ENCODE results near the gene ZNF775. TPM values are rescaled to one million over a fixed set of nuclear protein-coding genes. Genes with fewer than 3 reads are reported as not detected.

The ZNF775 gene
- total and polyA plus RNA-seq, 2 of the 13 experiments (the other 11 are each of a cell fraction or from before 2014, with no cell fraction given): 3.1 to 3.2 TPM

- TF ChIP-seq RBAK (CRISPR knock-in tag; IDR thresholded peaks at IDR 0.05) (no peak), DZIP1 (CRISPR knock-in tag; IDR thresholded peaks at IDR 0.05) (0 out of 2 replicates have a peak, but pooled peaks have one; percentile 30), KDM5A (IDR thresholded peaks at IDR 0.05; ENCODE audit: borderline replicate concordance, low read length) (no peak), ZNF788 (CRISPR knock-in tag; IDR thresholded peaks at IDR 0.05; ENCODE audit: borderline replicate concordance) (peak; percentile 96), ZHX2 (IDR thresholded peaks at IDR 0.05; ENCODE audit: low read depth) (0 out of 2 replicates have a peak, but pooled peaks have one; percentile 31), ZHX2 (CRISPR knock-in tag; IDR thresholded peaks at IDR 0.05; ENCODE audit: borderline replicate concordance) (0 out of 2 replicates have a peak, but pooled peaks have one; percentile 54), ZNF543 (CRISPR knock-in tag; IDR thresholded peaks at IDR 0.05) (no peak), MLX (CRISPR knock-in tag; IDR thresholded peaks at IDR 0.05) (peak; percentile 79), PITX1 (CRISPR knock-in tag; IDR thresholded peaks at IDR 0.05) (peak; percentile 86; the same call in 1 of the 2 replicates), KLF9 (CRISPR knock-in tag; IDR thresholded peaks at IDR 0.05; ENCODE audit: low read depth) (peak; percentile 67; the same call in 1 of the 2 replicates), ZNF691 (CRISPR knock-in tag; IDR thresholded peaks at IDR 0.05; ENCODE audit: borderline replicate concordance, low read depth) (peak; percentile 96), ZNF331 (CRISPR knock-in tag; IDR thresholded peaks at IDR 0.05) (peak; percentile 98), ERF (CRISPR knock-in tag; IDR thresholded peaks at IDR 0.05) (peak; percentile 98), NAIF1 (CRISPR knock-in tag; IDR thresholded peaks at IDR 0.05; ENCODE audit: borderline replicate concordance) (peak; percentile 51; the same call in 1 of the 2 replicates), FOXA3 (CRISPR knock-in tag; IDR thresholded peaks at IDR 0.05) (peak; percentile 85), CSRNP1 (CRISPR knock-in tag; IDR thresholded peaks at IDR 0.05) (peak; percentile 75; the same call in 1 of the 2 replicates), ARNTL (CRISPR knock-in tag; IDR thresholded peaks at IDR 0.05) (peak; percentile 71)
These were observed 9.8 kb downstream of the ZNF775 start (continued) for GRCh38 chr7:150388709-150389531.
